ENCODE results near the gene IFNK. TPM values are rescaled to one million over a fixed set of nuclear protein-coding genes. Genes with fewer than 3 reads are reported as not detected.

IFNK gene
- total RNA-seq, 1 experiment from 2014 or later = not detected

DNA sequence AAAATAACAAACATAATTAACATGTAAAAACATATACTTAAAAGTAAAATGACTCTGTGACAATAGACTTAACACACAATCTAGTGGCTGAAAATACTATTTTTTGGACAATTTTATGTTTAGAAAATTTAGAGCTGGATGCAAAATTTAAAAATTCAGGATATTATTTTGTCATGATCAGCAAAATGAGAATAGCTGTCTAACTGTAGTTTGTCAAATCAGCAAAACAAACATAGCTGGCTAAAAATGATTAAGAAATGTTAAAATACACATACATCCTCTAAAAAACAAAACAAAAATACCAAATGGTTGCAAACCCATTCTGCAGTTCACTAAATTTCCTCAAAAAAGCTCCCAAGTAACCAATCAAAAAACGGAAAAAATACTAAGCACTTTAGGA is 30.6 kb downstream of the IFNK start:
- Histone ChIP-seq H4K20me1 (ENCODE audit: insufficient read depth) (no peaks in the 10 kb centered on the region), H3K27ac (no peak overlapping the region), H3K36me3 (ENCODE audit: low read depth) (no peaks in the 10 kb centered on the region), H3K4me2 (no peak overlapping the region), H3K4me3 (no peak overlapping the region), H2AFZ (no peak overlapping the region), H3K27me3 (ENCODE audit: insufficient read depth, low read depth) (no peaks in the 10 kb centered on the region), H3K9me2 (ENCODE audit: insufficient read depth) (no peaks in the 10 kb centered on the region), H3F3A (ENCODE audit: insufficient read depth, low read depth) (no peaks in the 10 kb centered on the region), H3K9me3 (ENCODE audit: insufficient read depth, low read depth) (no peaks in the 10 kb centered on the region), H3K4me1 (replicated peaks; ENCODE audit: insufficient read depth) (no peaks in the 10 kb centered on the region), H3K79me2 (ENCODE audit: low read depth) (no peaks in the 10 kb centered on the region)
- TF ChIP-seq, protein P1, sequence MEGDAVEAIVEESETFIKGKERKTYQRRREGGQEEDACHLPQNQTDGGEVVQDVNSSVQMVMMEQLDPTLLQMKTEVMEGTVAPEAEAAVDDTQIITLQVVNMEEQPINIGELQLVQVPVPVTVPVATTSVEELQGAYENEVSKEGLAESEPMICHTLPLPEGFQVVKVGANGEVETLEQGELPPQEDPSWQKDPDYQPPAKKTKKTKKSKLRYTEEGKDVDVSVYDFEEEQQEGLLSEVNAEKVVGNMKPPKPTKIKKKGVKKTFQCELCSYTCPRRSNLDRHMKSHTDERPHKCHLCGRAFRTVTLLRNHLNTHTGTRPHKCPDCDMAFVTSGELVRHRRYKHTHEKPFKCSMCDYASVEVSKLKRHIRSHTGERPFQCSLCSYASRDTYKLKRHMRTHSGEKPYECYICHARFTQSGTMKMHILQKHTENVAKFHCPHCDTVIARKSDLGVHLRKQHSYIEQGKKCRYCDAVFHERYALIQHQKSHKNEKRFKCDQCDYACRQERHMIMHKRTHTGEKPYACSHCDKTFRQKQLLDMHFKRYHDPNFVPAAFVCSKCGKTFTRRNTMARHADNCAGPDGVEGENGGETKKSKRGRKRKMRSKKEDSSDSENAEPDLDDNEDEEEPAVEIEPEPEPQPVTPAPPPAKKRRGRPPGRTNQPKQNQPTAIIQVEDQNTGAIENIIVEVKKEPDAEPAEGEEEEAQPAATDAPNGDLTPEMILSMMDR (conservative IDR thresholded peaks at IDR 0.05) = no peak
- no peak for TF ChIP-seq EZH2 (IDR thresholded peaks at IDR 0.05; ENCODE audit: low read depth)
- ChIA-PET POLR2A (ENCODE audit: unreplicated experiment) (no interaction called here), CTCF (no interaction called here)
- DNase-seq = no peak
- intact Hi-C loops (cut with micrococcal nuclease; ENCODE audit: unreplicated experiment) = no loop called here
- no TSS peak for BruUV-seq (replicated peaks)

- H3K9me2 ChIP-seq (ENCODE audit: insufficient read depth) = no peaks in the 10 kb centered on the region
- H3K27ac ChIP-seq = no peak overlapping the region
- H2AFZ ChIP-seq = no peak overlapping the region
- 0 out of 2 replicates have a peak, but pooled peaks cover under 1% of the 10 kb centered on the region for H3K4me1 ChIP-seq (replicated peaks; ENCODE audit: insufficient read depth)
- no peak overlapping the region for H3K4me2 ChIP-seq
- no peak overlapping the region for H3K4me3 ChIP-seq
- TF ChIP-seq, protein P1 (conservative IDR thresholded peaks at IDR 0.05) = no peak
- TF ChIP-seq EZH2 (IDR thresholded peaks at IDR 0.05; ENCODE audit: low read depth) = no peak
- intact Hi-C loops (cut with micrococcal nuclease; ENCODE audit: unreplicated experiment) = no loop called here
- H3K9me3 ChIP-seq (ENCODE audit: insufficient read depth, low read depth) = no peaks in the 10 kb centered on the region
- H3F3A ChIP-seq (ENCODE audit: insufficient read depth, low read depth) = no peaks in the 10 kb centered on the region
- CTCF ChIA-PET = no interaction called here
- H3K27me3 ChIP-seq (ENCODE audit: insufficient read depth, low read depth) = no peaks in the 10 kb centered on the region
- BruUV-seq (replicated peaks) = no TSS peak
- POLR2A ChIA-PET (ENCODE audit: unreplicated experiment) = no interaction called here
- no peaks in the 10 kb centered on the region for H3K79me2 ChIP-seq (ENCODE audit: low read depth)
- no peak for DNase-seq
- H4K20me1 ChIP-seq (ENCODE audit: insufficient read depth) = no peaks in the 10 kb centered on the region
- no peaks in the 10 kb centered on the region for H3K36me3 ChIP-seq (ENCODE audit: low read depth)
These were observed 32.4 kb downstream of the IFNK start for GRCh38 chr9:27556470-27556869.

DNA sequence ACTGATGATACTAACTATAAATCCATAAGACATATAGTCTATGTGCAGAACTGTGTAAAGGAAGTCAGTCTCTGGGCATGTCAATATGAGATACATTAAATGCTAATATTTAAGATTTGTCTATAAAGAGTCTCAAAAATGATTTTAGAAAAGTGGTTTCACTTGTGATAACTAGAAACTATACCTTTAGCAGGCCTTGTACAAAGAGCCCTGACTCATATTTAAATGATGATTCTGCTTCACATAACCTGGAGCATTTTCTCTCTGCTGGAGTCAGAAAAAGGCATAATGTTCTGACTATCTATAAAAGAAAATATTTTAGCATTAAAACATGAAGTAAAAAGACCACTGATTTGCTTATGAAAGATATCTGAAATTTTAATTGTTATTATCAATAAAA is 34.2 kb downstream of the IFNK start:
- Histone ChIP-seq H3K27me3 (ENCODE audit: insufficient read depth, low read depth) (no peaks in the 10 kb centered on the region), H3K4me1 (replicated peaks; ENCODE audit: insufficient read depth) (0 out of 2 replicates have a peak, but pooled peaks cover 6% of the 10 kb centered on the region), H3K4me2 (no peak overlapping the region), H2AFZ (no peak overlapping the region), H3K79me2 (ENCODE audit: low read depth) (no peaks in the 10 kb centered on the region), H3K4me3 (no peak overlapping the region), H4K20me1 (ENCODE audit: insufficient read depth) (no peaks in the 10 kb centered on the region), H3K9me2 (ENCODE audit: insufficient read depth) (no peaks in the 10 kb centered on the region), H3K27ac (no peak overlapping the region), H3K36me3 (ENCODE audit: low read depth) (no peaks in the 10 kb centered on the region), H3K9me3 (ENCODE audit: insufficient read depth, low read depth) (no peaks in the 10 kb centered on the region), H3F3A (ENCODE audit: insufficient read depth, low read depth) (no peaks in the 10 kb centered on the region)
- intact Hi-C loops (cut with micrococcal nuclease; ENCODE audit: unreplicated experiment) = no loop called here
- CTCF ChIA-PET = no interaction called here
- no TSS peak for BruUV-seq (replicated peaks)
- no peak for TF ChIP-seq EZH2 (IDR thresholded peaks at IDR 0.05; ENCODE audit: low read depth)
- TF ChIP-seq, protein P1 (conservative IDR thresholded peaks at IDR 0.05) = no peak
- POLR2A ChIA-PET (ENCODE audit: unreplicated experiment) = no interaction called here
- no peak for DNase-seq

All from PC-9 (cell line).